Activated naive CD8-positive, alpha-beta T cell (primary cell): ENCODE measurements around the gene RGS16.

Experiments
- H3K27ac Mint-ChIP-seq: one replicate; pipeline ENCODE4 v1.8.0; 2021; ENCODE audit warnings: mixed read lengths
- H3K27me3 Mint-ChIP-seq: one replicate; pipeline ENCODE4 v1.8.0; 2021; ENCODE audit warnings: mixed read lengths
- H3K36me3 Mint-ChIP-seq: one replicate; pipeline ENCODE4 v1.8.0; 2021; ENCODE audit warnings: mixed read lengths
- H3K4me1 Mint-ChIP-seq: one replicate; pipeline ENCODE4 v1.8.0; 2021; ENCODE audit warnings: low read depth, mixed read lengths
- H3K4me3 Mint-ChIP-seq: one replicate; pipeline ENCODE4 v1.8.0; 2021; ENCODE audit warnings: mild to moderate bottlenecking, mixed read lengths
- H3K9me3 Mint-ChIP-seq: one replicate; pipeline ENCODE4 v1.8.0; 2021; ENCODE audit warnings: low read depth, mixed read lengths

Gene RGS16

GRCh38 chr1:182563095-182563494, 41.1 kb downstream of the RGS16 start:
- H3K9me3 Mint-ChIP-seq: no peaks in the 10 kb centered on the region

GRCh38 chr1:182561456-182561855, 42.7 kb downstream of the RGS16 start:
- H3K27ac Mint-ChIP-seq: no peak overlapping the region
- no peaks in the 10 kb centered on the region for H3K9me3 Mint-ChIP-seq
- H3K27me3 Mint-ChIP-seq: peaks cover 1% of the 10 kb centered on the region
- H3K4me1 Mint-ChIP-seq: no peaks in the 10 kb centered on the region
- H3K36me3 Mint-ChIP-seq: peaks cover 3% of the 10 kb centered on the region
- no peak overlapping the region for H3K4me3 Mint-ChIP-seq

More at GRCh38 chr1:182563095-182563494, 41.1 kb downstream of the RGS16 start:
- Mint-ChIP-seq H3K36me3 (no peaks in the 10 kb centered on the region), H3K4me1 (no peaks in the 10 kb centered on the region), H3K4me3 (no peak overlapping the region), H3K27ac (no peak overlapping the region), H3K27me3 (peaks cover 1% of the 10 kb centered on the region)

GRCh38 chr1:182560392-182560984, 43.7 kb downstream of the RGS16 start:
- Mint-ChIP-seq H3K27me3 (peaks cover 1% of the 10 kb centered on the region), H3K27ac (no peak overlapping the region), H3K4me3 (no peak overlapping the region), H3K36me3 (peaks cover 3% of the 10 kb centered on the region), H3K9me3 (no peaks in the 10 kb centered on the region), H3K4me1 (no peaks in the 10 kb centered on the region)

GRCh38 chr1:182556279-182556678, 47.9 kb downstream of the RGS16 start:
- no peak overlapping the region for H3K4me3 Mint-ChIP-seq
- H3K27me3 Mint-ChIP-seq: no peaks in the 10 kb centered on the region
- no peak overlapping the region for H3K27ac Mint-ChIP-seq
- no peaks in the 10 kb centered on the region for H3K4me1 Mint-ChIP-seq
- H3K9me3 Mint-ChIP-seq: peaks cover 6% of the 10 kb centered on the region
- H3K36me3 Mint-ChIP-seq: peaks cover 6% of the 10 kb centered on the region

GRCh38 chr1:182555493-182555892, 48.7 kb downstream of the RGS16 start:
- no peak overlapping the region for H3K4me3 Mint-ChIP-seq
- peaks cover 6% of the 10 kb centered on the region for H3K36me3 Mint-ChIP-seq
- peaks cover 6% of the 10 kb centered on the region for H3K9me3 Mint-ChIP-seq
- no peaks in the 10 kb centered on the region for H3K27me3 Mint-ChIP-seq
- no peaks in the 10 kb centered on the region for H3K4me1 Mint-ChIP-seq
- no peak overlapping the region for H3K27ac Mint-ChIP-seq

- H3K4me3 Mint-ChIP-seq: no peak overlapping the region
- H3K9me3 Mint-ChIP-seq: peaks cover 6% of the 10 kb centered on the region
- H3K27ac Mint-ChIP-seq: no peak overlapping the region
- H3K4me1 Mint-ChIP-seq: no peaks in the 10 kb centered on the region
- peaks cover 6% of the 10 kb centered on the region for H3K36me3 Mint-ChIP-seq
- peaks cover 5% of the 10 kb centered on the region for H3K27me3 Mint-ChIP-seq
Measured at GRCh38 chr1:182552527-182552926, 51.7 kb downstream of the RGS16 start.

GRCh38 chr1:182549811-182550210, 54.4 kb downstream of the RGS16 start:
- Mint-ChIP-seq H3K4me3 (no peak overlapping the region), H3K9me3 (peaks cover 6% of the 10 kb centered on the region), H3K4me1 (no peaks in the 10 kb centered on the region), H3K36me3 (peaks cover 8% of the 10 kb centered on the region), H3K27ac (no peak overlapping the region), H3K27me3 (peaks cover 19% of the 10 kb centered on the region)

GRCh38 chr1:182549346-182549745, 54.8 kb downstream of the RGS16 start:
- peaks cover 20% of the 10 kb centered on the region for H3K27me3 Mint-ChIP-seq
- peaks cover 8% of the 10 kb centered on the region for H3K36me3 Mint-ChIP-seq

More at GRCh38 chr1:182549346-182549745, 54.8 kb downstream of the RGS16 start:
- Mint-ChIP-seq H3K4me1 (no peaks in the 10 kb centered on the region), H3K27ac (no peak overlapping the region), H3K4me3 (no peak overlapping the region), H3K9me3 (peaks cover 6% of the 10 kb centered on the region)
